SKM-1 treated with dmso at 0.1 percent for 144 hours (cell line): ENCODE measurements around the gene SIRT2.

Experiments used
- DNase-seq: peaks from one replicate; lab custom pipeline; 2025; ENCODE audit not compliant: unreplicated experiment; lab: John Stamatoyannopoulos, UW

The SIRT2 gene

DNA sequence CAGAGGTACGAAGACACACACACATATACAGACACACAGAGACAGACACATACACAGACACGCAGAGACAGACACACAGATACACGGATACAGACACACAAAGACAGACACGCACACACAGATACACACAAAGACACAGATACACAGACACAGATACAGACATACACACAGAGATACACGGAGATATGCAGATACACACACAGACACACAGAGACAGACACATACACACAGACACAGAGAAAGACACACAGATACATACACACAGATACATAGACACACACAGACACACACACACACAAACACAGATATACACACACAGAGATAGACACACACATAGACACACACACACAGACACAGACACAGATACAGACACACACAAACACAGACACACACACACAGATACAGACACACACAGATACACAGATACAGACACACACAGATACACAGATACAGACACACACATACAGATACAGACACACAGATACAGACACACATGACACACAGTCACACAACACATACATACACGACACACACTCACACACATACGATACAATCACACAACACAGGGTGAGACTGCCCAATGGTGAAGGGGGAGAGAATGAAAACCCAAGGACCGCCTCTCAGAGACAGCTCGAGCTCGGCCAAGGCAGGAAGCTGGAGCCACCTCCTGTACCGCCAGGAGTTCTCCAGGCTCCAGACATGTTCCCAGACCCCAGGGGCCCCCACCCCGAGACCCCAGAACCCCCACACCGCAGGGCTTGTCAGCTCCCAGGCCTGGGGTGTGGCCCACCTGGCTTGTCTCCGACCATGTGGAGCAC is 21.4 kb upstream of the SIRT2 start:
- no peak for DNase-seq

DNA sequence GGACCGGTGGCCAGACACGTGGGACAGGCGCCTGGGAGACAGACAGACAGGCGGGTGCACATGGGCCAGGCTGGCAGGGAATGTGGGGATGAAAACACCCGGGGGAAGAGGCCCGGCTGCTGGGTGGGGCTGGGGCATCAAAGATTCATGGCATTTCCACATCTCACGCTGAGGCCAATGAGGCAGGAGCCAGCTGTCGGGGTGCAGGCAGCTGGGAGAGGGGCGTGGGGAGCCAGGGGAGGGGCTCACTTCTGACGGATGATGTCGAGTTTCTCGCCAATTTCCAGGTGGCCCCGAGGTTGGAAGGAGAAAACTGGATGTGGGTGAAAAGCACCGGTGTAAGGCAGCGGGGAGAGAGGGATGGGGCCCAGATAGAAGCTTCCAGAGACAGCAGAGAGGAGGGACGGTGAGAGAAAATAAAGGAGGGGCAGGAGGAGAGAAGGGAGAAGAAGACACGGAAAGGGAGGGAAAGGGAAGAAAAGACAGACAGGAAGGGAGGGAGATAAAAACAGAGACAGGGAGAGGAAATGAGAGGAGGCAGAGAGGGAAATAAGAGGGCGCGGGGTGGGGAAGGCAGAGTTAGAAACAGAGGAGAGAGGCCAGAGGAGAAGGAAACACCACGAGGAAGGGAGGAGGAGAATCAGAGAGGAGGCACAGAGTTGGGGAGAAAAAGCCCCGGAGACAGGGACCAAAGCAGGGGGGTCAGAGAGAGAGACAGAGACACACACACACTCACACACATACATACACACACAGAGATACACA is 20.6 kb upstream of the SIRT2 start:
- DNase-seq, result no peak

DNA sequence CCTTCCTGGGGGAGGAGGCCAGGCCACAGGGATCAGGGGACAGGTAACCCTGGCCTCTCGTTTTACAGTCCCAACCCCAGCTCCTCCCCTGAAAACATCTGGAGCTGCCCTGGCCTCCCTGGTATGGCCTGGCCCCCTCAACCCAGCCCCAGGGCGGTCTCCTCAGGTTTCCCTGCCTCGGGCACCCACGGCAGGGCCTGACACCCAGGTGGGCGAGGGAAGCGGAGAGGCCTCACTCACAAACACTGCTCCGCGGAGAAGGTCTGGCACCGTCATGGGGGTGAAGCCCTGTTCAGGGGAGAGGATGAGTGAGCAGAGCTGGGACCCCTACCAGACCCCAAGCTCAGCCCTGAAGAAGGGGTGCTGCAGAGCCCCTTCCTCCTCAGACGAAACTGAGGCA is 19.1 kb upstream of the SIRT2 start:
- DNase-seq, result no peak

DNA sequence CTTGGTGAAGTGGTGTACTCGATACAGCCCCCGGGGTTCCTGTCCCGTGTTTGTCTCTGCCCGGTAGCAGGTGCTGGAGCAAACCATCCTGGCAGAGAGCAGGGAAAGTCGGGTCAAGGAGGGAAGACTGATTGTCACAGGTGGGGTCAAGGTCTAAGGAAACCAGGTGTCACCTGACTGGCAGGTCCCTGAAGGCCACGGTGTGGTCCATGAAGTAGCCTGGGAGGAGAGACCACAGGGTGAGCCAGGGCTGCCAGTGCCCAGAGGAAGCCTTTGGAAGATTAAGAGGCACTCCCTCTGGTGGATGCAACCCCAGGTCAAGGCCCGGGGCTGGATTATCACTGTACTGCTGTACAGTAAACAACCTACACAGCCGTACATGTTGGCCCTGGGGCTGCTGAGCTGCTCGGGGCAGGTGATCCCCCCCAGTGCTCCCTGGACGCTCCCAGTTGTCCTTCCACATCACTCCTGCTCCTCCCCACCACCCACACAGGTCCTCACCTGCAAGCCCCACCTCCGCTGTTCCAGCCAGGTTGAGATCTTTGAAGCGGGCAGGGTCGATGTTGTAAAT is 18.6 kb upstream of the SIRT2 start:
- DNase-seq, result no peak

DNA sequence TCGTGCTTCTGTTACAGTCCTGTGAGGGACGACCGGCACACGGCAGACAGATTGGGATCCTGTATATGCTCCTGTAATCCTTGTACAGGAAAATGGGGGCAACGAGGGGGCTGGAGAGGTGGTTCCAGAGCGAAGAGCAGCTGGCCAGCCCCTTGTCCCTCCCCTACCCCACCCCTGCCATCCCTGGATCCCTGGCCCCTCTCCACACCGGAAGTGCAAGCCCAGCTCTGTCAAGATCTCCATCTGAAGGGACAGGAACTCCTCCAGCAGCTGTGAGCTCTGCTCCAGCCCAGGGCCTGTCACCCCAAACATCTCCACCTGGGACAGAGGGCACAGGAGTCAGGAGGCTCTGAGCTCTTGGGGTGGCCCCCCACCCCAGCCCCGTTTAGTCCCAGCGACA is 18.1 kb upstream of the SIRT2 start:
- DNase-seq, result no peak

DNA sequence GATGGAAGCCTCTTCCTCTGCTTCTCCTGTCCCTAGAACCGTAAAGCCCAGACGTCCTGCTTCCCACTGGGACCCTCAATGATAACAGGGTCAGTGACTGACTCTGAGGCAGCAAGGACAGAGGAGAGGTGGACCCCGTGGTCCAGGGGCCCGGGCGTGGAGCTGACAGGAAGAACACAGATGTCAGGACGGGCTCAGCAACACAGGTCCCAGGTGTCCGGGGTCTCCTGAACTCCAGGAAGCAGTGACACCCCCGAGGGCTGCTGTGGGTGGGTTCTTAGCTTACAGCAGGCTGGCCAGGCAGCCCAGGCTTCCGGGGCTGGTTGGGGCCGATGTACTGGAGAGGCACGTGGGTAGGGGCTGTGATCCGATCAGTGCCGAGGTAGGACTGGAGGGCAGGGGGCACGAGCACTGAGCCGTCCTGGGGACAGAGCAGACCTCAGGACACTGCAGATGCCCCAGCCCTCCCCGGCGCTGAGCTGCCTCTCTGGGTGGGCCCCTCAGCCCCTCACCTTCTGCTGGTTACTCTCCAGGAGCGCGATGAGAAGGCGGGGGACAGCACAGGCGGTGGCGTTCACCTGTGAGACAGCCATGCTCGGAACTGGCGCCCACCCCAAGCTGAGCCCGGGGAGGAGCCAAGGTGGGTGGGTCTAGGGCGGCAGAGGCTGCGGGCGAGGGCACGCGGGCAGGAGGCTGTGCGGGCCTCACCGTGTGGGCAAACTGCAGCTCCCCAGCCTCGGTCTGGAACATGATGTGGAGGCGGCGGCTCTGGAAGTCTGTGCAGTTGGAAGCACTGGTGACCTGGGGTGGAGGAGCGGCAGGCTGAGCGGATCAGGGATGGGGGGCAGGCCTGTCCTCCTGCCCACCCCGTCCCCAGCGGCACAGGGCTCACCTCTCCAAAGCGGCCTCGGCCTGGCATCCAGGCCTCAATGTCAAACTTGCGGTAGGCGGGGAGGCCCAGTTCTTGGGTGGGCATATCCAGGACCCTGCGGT is 16.2 kb upstream of the SIRT2 start:
- DNase-seq, result no peak

DNA sequence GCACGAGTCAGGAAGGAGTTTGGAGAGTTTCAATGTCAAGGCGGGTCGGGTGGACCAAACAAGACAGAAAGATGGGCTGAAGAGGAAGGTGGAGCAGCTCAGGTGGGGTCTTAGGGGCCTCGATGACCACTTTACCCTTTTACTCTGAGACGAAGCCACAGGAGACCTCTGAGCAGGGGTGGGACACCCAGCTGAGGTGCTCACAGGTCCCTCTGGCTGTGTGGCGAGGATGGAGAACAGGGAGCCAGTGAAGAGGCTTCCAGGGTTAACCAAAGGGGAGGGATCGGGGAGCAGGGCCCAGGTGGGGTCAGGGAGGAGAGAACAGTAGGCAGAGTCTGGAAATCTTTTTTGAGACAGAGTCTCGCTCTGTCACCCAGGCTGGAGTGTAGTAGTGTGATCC is 14.5 kb upstream of the SIRT2 start:
- no peak for DNase-seq

DNA sequence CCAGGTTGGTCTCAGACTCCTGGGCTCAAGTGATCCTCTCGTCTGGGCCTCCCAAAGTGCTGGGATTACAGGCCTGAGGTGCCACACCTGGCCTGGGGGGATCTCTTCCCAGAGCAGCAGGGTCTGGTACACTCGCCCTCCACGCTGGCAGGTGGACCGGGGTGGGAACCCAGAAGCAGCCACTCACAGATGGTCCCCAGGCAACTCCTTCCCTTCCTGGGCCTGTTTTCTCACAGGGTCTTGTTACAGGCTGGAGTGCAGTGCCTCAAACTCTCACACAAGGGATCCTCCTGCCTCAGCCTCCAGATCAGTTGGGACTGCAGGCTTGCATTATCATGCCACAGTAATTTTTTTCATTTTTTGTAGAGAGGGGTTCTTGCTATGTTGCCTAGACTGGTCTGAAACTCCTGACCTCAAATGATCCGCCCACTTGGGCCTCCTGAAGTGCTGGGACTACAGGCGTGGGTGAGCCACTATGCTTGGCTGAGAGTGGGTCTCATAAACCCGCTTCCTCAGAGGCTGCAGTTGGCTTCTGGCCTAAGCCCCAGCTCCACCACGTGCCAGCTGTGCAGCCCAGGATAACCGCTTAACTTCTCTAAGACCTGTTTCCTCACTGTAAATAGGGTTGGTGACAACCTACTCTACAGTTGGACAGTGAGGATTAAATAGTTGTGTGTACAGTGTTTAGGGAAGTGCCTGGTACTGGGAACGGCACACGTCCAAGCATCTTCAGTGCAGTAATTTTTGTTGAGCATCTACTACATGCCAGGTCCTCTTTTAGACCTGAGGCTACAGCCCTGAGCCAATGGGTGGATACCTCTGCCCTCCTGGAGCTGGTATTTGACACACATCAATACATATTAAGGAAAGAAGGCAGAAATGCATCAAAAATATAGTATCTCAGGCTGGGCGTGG is 13.4 kb upstream of the SIRT2 start:
- peak; percentile 8 for DNase-seq

DNA sequence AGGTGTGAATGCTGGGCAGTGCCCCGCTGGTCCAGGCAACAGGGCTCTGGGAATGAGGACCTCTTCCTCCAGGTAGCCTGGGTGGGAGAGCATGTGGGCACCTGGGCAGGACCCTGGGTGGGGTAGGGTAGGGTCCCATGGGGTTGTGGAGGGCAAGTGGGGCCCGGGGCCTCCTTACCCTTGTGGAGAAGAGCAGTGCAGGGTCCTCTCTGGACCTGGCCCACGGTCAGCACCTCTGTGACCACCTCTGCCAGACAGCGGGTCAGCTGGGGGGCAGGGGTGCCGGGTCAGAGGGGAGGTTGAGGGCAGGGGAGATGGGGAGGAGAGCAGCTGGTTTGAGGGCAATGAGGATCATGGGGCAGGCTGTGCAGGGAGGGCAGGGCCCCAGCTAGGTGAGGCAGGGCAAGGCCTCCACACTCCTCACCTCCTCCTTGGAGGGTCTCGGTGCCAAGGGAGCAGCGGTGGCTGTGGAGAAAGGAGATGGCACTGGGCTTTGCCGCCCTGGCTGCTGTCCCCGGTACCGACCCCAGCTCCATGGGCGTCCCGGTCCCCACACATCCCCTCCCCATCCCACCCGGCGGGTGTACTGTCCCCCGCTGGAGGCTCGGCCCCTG is 12.1 kb upstream of the SIRT2 start:
- DNase-seq, result no peak

DNA sequence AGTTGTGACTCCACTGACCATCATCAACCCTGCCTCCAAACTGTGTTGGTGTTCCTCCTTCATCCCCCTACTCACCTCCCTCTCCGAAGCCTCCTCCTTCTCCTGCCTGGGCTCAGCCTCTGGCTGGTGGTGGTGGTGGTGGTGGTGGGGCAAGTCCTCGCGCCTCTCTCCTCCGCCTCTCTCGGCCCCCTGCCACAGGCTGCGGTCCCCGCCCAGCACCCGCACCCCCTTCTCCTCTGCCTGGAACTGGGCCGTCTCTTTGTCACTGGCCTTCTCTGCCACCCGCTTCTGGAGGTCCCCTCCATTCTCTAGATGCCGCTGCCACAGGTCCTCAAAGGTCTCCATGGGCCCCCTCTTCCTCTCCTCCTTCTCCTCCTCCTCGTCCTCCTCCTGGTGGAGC is 11.1 kb upstream of the SIRT2 start:
- no peak for DNase-seq

DNA sequence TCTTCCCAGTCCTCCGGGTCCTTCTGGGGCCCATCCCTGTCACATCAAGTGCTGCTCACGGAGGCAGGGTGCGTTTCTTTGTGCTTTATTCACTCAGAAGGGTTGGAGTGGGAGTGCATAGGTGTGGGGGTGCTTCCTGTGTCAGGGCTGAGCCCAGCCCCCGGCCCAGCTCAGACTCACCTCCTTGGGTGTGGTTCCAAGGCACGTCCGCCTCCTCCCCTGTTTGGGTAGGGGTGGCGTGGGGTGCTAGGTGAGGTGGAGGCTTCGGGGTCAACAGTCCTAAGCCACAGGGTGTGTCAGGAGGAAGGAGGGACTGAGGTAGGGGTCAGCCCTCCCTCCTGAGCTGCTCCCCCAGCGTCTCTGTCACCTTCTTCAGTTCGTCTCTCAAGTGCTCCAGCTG is 9.5 kb upstream of the SIRT2 start:
- DNase-seq, result no peak

DNA sequence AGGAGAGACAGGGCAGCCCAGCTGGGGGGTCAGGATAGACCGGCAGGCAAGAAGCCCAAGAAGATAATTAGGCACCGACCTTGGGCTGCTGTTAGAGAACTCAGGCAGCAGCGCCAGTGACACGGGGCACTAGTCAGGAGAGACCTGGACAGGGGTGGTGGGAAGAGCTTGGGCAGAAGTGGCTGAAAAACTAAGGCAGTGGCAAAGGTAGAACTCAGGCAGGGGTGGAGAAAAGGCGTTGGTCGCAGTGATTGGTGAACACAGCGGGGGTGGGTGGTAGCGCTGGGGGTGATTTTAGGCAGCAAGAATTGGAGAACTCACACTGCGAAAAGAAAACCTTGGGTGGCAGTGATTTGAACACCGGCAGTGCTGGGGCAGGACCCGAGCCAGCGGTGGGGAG is 8.3 kb upstream of the SIRT2 start:
- no peak for DNase-seq

DNA sequence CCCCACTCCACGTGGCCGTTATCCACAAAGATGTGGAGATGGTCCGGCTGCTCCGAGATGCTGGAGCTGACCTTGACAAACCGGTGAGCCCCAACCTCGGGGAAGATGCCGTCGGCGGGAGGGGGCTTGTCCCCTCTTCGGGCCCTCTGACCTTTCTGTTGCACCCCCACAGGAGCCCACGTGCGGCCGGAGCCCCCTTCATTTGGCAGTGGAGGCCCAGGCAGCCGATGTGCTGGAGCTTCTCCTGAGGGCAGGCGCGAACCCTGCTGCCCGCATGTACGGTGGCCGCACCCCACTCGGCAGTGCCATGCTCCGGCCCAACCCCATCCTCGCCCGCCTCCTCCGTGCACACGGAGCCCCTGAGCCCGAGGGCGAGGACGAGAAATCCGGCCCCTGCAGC is 7.8 kb upstream of the SIRT2 start:
- DNase-seq, result no peak

DNA sequence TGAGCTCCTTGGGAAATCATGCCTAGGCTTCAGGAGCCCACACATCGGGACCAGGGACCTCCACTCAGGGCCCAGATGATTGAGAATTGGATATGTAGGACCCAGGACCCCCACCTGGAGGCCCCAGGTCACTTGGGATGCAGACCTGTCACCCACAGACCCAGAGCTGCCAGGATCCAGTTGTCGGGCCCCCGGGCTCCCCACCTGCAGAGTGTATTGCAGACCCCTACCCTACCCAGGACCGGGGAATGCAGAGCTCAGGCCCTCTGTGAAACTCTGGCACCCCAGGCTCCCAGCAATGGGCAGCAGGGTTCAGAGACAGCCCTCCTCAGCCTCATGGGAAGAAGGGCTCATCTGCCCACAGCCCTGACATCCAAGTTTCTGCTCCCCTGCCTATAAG is 6.2 kb upstream of the SIRT2 start:
- no peak for DNase-seq

DNA sequence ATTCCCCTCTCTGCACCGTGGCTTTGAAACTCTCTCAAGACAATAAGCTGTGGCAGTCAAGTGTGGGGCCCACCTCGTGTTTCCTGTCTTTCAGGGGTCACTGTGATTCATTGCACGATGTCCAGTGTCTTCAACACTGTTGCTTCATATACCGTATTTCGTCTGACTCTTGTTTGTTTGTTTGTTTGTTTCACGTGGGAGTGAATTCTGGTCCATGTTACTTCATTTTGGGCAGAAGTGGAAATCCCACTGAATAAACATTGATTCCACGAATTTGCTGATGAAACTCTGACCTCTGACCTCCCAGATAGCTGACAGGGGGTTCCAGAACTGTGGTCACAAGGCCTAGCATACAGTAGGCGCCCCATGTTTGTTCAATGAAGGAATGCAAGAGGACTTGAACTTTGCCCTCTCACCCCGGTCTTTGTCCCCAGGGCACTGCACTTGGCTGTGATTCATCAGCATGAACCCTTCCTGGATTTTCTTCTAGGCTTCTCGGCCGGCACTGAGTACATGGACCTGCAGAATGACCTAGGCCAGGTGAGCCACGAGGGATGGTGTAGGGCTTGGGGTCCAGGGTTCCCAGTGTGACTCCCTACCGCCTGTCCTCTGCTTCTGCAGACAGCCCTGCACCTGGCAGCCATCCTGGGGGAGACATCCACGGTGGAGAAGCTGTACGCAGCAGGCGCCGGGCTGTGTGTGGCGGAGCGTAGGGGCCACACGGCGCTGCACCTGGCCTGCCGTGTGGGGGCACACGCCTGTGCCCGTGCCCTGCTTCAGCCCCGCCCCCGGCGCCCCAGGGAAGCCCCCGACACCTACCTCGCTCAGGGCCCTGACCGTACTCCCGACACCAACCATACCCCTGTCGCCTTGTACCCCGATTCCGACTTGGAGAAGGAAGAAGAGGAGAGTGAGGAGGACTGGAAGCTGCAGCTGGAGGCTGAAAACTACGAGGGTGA is 5.4 kb upstream of the SIRT2 start:
- no peak for DNase-seq

DNA sequence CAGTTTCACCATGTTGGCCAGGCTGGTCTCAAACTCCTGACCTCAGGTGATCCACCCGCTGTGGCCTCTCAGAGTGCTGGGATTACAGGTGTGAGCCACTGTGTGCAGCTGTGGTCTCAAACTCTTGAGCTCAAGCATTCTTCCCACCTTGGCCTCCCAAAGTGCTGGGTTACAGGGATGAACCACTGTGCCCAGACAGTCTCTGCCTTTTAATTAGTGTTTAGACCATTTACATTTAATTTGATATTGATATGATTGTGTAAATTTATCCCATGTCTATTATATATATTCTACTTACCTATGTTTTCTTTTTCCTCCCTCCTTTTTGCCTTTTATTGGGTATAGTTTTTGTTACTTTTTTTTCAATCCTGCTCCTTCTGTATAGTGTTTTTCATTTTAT is 2.3 kb upstream of the SIRT2 start:
- DNase-seq, result no peak

DNA sequence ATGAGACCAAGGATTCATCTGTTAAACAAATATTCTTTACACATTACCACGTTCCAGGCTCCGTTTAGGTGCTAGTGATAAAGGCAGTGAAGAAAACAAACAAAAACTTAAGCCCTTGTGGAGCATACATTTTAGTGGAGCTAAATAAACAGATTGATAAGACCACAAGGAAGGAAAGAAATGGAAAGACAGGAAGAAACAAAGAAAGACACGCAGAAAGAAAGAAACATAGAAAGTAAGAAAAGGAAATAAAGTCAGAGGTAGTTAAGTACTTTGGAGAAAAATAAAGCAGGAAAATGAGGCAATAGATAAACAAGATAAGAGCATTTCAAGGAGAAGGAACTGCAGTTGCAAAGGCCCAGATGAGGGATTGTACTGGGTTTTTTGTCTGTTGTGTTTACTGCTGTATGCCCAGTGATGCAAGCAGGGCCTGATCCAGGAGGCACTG is 1.3 kb upstream of the SIRT2 start:
- no peak for DNase-seq

DNA sequence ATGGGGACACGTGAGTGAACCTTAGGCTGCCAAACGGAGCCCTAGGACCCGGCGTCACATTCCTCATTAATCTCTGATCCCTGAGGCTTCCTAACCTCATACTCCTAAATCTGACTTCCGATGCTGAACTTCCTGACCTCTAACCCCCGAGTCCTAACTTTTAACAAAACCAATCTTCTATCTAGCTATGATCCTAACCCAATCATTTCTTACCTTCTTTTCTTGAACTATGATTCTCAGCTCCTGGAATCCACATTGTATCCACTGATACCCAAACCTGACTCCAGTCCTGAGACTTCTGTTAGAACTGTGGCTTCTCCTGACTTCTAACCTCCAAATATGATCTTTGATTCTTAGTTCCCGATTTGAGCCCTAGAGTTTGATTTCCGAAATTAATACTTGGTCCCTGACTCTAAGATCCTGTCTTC is 798 bp upstream of the SIRT2 start:
- no peak for DNase-seq
